Nephron progenitor cell (in vitro differentiated cells): ENCODE measurements around the gene P2RY8.
"Not testable (repeated sequence)": the region's sequence is repeated elsewhere in the genome, so short reads cannot be mapped to it uniquely, and the experiment has no call there.

Source experiments
- DNase-seq: peaks from one replicate; pipeline ENCODE4 v3.0.0; 2021
- H3K27ac Mint-ChIP-seq: 2 replicates; pipeline ENCODE4 v1.8.0; 2021; ENCODE audit warnings: mild to moderate bottlenecking, moderate library complexity, mixed read lengths
- H3K27me3 Mint-ChIP-seq: 2 replicates; pipeline ENCODE4 v1.8.0; 2021; ENCODE audit warnings: mild to moderate bottlenecking, low read depth, mixed read lengths; ENCODE audit not compliant: poor library complexity
- H3K36me3 Mint-ChIP-seq: 2 replicates; pipeline ENCODE4 v1.8.0; 2021; ENCODE audit warnings: low read depth, mixed read lengths
- H3K4me1 Mint-ChIP-seq: 2 replicates; pipeline ENCODE4 v1.8.0; 2021; ENCODE audit warnings: mixed read lengths
- H3K4me3 Mint-ChIP-seq: 2 replicates; pipeline ENCODE4 v1.8.0; 2021; ENCODE audit warnings: mild to moderate bottlenecking, moderate library complexity, mixed read lengths
- H3K9me3 Mint-ChIP-seq: 2 replicates; pipeline ENCODE4 v1.8.0; 2021; ENCODE audit warnings: mild to moderate bottlenecking, moderate library complexity, mixed read lengths
- TF ChIP-seq, protein P1 (sequence below): fragments of 200-600 bp; sonication (generic); IDR thresholded peaks from 2 replicates; pipeline ENCODE4 v1.5.0; 2021; ENCODE audit warnings: antibody characterized with exemption

Gene P2RY8

DNA sequence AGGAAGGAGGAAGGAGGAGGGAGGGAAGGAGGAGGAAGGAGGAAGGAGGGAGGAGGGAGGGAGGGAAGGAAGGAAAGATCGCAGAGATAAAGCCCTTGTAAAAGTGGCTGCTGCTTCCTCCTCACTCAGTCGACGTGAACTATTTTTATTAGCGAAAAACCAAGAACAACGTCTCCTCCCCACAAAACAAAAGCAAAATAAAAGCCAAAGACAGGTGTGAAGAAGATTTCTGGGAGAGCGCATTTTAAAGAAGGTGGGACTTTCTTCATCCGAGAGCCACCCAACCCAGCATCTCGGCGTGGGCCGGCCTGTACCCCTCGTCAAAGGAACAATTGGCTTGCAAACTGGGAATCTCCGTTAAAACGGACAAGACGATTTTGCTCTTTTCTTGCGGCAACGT lies 43.6 kb downstream of the P2RY8 start:
- peaks cover 4% of the 10 kb centered on the region for H3K36me3 Mint-ChIP-seq
- peaks cover 26% of the 10 kb centered on the region for H3K9me3 Mint-ChIP-seq
- peak overlapping the region; percentile 72 for H3K27ac Mint-ChIP-seq
- H3K27me3 Mint-ChIP-seq: peaks cover 10% of the 10 kb centered on the region
- H3K4me1 Mint-ChIP-seq: peaks cover 11% of the 10 kb centered on the region
- H3K4me3 Mint-ChIP-seq: no peak overlapping the region
- TF ChIP-seq, protein P1, sequence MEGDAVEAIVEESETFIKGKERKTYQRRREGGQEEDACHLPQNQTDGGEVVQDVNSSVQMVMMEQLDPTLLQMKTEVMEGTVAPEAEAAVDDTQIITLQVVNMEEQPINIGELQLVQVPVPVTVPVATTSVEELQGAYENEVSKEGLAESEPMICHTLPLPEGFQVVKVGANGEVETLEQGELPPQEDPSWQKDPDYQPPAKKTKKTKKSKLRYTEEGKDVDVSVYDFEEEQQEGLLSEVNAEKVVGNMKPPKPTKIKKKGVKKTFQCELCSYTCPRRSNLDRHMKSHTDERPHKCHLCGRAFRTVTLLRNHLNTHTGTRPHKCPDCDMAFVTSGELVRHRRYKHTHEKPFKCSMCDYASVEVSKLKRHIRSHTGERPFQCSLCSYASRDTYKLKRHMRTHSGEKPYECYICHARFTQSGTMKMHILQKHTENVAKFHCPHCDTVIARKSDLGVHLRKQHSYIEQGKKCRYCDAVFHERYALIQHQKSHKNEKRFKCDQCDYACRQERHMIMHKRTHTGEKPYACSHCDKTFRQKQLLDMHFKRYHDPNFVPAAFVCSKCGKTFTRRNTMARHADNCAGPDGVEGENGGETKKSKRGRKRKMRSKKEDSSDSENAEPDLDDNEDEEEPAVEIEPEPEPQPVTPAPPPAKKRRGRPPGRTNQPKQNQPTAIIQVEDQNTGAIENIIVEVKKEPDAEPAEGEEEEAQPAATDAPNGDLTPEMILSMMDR: no peak
- DNase-seq: no peak

DNA sequence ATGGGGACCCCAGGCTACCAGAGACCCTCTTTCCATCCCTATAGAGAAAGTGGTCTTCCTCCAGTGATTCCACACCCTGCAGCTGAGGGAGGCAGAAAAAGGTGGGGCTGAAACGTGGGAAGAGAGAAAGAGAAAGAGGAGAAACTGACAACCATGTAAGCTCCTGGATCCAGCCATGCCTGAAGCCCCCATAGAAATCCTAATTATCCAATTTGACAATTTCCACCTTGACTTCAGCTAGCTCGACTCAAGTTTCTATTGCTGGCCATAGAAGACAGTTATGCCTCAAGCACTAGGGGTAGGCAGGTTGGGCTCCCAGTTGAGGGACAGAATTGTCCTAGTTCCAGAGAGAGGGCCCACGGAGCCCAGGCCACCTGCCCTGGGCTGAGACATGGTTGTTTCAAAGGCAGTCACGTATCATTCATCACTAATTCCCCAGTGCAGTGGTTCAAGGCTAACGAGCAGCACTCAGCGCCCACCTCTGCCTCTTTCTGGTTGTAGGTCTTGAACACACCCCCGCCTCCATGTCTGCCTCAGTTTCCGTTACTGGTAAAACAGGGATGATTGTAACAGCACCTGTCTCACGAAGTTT lies 44.5 kb downstream of the P2RY8 start:
- DNase-seq: no peak
- Mint-ChIP-seq H3K4me1 (peaks cover 11% of the 10 kb centered on the region), H3K4me3 (no peak overlapping the region), H3K9me3 (peaks cover 28% of the 10 kb centered on the region), H3K27me3 (peaks cover 13% of the 10 kb centered on the region), H3K27ac (no peak overlapping the region), H3K36me3 (peaks cover 4% of the 10 kb centered on the region)
- TF ChIP-seq, protein P1: no peak

DNA sequence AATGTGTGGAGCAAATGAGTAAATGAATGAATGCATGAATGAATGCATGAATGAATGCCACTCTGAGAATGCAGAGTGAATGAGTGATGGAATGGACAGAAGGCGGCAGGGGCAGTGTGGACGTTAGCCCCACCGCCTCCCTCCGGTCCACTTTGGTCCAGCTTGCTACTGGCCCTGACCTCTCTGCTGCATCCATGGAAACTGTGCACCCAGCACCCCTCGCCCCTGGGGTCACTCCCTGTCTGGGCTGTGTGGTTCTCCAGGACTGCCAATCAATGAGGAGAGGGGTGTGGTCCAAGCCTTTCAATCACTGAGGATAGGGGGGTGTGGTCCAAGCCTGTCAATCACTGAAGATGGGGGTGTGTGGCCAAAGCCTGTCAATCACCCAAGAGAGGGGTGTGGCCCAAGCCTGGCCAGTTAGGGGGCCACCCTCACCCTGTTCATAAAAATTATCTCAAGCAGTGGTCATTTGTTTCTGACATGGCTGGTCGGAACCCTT lies 45.1 kb downstream of the P2RY8 start:
- no peak overlapping the region for H3K4me3 Mint-ChIP-seq
- no peak overlapping the region for H3K27ac Mint-ChIP-seq
- H3K4me1 Mint-ChIP-seq: peaks cover 11% of the 10 kb centered on the region
- peak; percentile 55 for DNase-seq
- TF ChIP-seq, protein P1: no peak
- H3K9me3 Mint-ChIP-seq: peaks cover 28% of the 10 kb centered on the region
- peaks cover 13% of the 10 kb centered on the region for H3K27me3 Mint-ChIP-seq
- H3K36me3 Mint-ChIP-seq: peaks cover 4% of the 10 kb centered on the region

DNA sequence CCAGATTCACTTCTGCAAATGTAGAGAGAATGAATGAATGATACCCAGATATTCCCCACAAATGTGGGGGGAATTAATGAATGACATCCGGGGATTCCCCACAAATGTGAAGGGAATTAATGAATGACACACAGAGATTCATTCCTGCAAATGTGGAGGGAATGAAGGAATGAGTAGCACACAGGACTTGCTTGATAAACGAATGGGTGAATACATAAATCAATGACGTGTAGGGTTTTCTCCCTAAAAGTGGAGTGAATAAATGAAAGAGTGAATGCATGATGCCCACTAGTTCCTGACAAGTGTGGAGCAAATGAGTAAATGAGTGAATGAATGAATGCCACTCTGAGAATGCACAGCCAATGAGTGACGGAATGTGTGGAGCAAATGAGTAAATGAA lies 45.7 kb downstream of the P2RY8 start:
- peaks cover 13% of the 10 kb centered on the region for H3K27me3 Mint-ChIP-seq
- not testable (repeated sequence) for H3K36me3 Mint-ChIP-seq, H3K27ac Mint-ChIP-seq, H3K4me1 Mint-ChIP-seq, DNase-seq, H3K4me3 Mint-ChIP-seq
- peaks cover 29% of the 10 kb centered on the region for H3K9me3 Mint-ChIP-seq

DNA sequence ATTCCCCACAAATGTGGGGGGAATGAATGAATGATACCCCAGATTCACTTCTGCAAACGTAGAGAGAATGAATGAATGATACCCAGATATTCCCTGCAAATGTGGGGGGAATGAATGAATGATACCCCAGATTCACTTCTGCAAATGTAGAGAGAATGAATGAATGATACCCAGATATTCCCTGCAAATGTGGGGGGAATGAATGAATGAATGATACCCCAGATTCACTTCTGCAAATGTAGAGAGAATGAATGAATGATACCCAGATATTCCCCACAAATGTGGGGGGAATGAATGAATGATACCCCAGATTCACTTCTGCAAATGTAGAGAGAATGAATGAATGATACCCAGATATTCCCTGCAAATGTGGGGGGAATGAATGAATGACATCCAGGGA lies 46.3 kb downstream of the P2RY8 start:
- H3K4me1 Mint-ChIP-seq, H3K36me3 Mint-ChIP-seq, H3K27ac Mint-ChIP-seq, H3K4me3 Mint-ChIP-seq, DNase-seq: not testable (repeated sequence)
- Mint-ChIP-seq H3K27me3 (peaks cover 12% of the 10 kb centered on the region), H3K9me3 (peaks cover 31% of the 10 kb centered on the region)

DNA sequence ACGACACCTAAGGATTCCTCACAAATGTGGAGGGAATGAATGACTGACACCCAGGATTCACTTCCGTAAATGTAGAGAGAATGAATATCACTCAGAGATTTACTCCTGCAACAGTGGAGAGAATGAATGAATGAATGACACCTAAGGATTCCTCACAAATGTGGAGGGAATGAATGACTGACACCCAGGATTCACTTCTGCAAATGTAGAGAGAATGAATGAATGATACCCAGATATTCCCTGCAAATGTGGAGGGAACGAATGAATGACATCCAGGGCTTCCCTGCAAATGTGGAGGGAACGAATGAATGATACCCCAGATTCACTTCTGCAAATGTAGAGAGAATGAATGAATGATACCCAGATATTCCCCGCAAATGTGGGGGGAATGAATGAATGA lies 47.6 kb downstream of the P2RY8 start:
- not testable (repeated sequence) for H3K36me3 Mint-ChIP-seq, H3K4me1 Mint-ChIP-seq, H3K27me3 Mint-ChIP-seq, H3K27ac Mint-ChIP-seq, H3K4me3 Mint-ChIP-seq, DNase-seq
- peaks cover 31% of the 10 kb centered on the region for H3K9me3 Mint-ChIP-seq

DNA sequence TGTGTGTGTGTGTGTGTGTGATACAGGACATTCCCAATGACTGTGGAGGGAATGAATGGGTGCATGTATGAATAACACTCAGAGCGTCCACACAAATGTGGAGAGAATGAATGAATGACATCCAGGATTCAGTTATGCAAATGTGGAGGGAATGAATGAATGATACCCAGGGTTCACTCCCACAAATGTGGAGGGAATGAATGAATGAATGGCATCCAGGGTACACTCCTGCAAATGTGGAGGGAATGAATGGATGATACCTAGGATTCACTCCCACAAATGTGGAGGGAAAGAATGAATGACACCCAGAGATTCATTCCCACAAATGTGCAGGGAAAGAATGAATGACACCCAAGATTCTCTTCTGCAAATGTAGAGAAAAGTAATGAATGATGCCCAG lies 48.2 kb downstream of the P2RY8 start:
- no peak for DNase-seq
- peaks cover 4% of the 10 kb centered on the region for H3K36me3 Mint-ChIP-seq

More for the DNA sequence above, 48.2 kb downstream of the P2RY8 start:
- H3K4me3 Mint-ChIP-seq: no peak overlapping the region
- peaks cover 6% of the 10 kb centered on the region for H3K4me1 Mint-ChIP-seq
- H3K9me3 Mint-ChIP-seq: peaks cover 31% of the 10 kb centered on the region
- peak overlapping the region; percentile 32 for H3K27ac Mint-ChIP-seq
- TF ChIP-seq, protein P1: no peak
- peaks cover 9% of the 10 kb centered on the region for H3K27me3 Mint-ChIP-seq
